Activated T-cell treated with anti-CD3 and anti-CD28 coated beads, Interleukin-2, amount 50 U/mL, for 24 hours (primary cell): ENCODE data around the gene SENP6.
"Not testable (repeated sequence)": the region's sequence is repeated elsewhere in the genome, so short reads cannot be mapped to it uniquely, and the experiment has no call there.

Experiments
- DNase-seq: peaks from one replicate; pipeline ENCODE4 v3.0.0-alpha.2; 2020
- H3K27ac Mint-ChIP-seq: 2 replicates; pipeline ENCODE4 v1.8.0; 2020; ENCODE audit warnings: mild to moderate bottlenecking, mixed read lengths
- H3K27me3 Mint-ChIP-seq: 2 replicates; pipeline ENCODE4 v1.8.0; 2020; ENCODE audit warnings: mixed read lengths
- H3K36me3 Mint-ChIP-seq: 2 replicates; pipeline ENCODE4 v1.8.0; 2020; ENCODE audit warnings: low read depth, mixed read lengths
- H3K4me1 Mint-ChIP-seq: 2 replicates; pipeline ENCODE4 v1.8.0; 2020; ENCODE audit warnings: low read depth, mixed read lengths
- H3K4me3 Mint-ChIP-seq: 2 replicates; pipeline ENCODE4 v1.8.0; 2020; ENCODE audit warnings: mild to moderate bottlenecking, moderate library complexity, mixed read lengths
- H3K9me3 Mint-ChIP-seq: 2 replicates; pipeline ENCODE4 v1.8.0; 2020; ENCODE audit warnings: mixed read lengths

The SENP6 gene

DNA sequence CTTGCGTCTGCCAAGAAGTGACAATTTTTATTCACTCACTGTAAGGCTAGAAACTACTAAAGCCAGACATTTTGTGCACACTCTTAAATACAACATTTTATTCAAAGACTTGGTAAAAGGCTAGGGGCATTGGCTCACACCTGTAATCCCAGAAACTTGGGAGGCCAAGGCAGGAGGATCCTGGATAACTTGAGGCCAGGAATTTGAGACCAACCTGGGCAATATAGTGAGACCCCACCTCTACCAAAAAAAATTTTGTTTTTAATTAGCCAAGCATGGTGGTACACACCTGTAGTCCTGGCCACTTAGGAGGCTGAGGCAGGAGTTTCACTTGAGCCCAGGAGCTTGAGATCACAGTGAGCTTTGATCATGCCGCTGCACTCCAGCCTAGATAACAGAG, 11.3 kb upstream of the SENP6 start:
- no peaks in the 10 kb centered on the region for H3K36me3 Mint-ChIP-seq
- no peaks in the 10 kb centered on the region for H3K27me3 Mint-ChIP-seq
- H3K4me1 Mint-ChIP-seq: no peaks in the 10 kb centered on the region
- DNase-seq: no peak
- H3K27ac Mint-ChIP-seq: no peak overlapping the region
- no peaks in the 10 kb centered on the region for H3K9me3 Mint-ChIP-seq
- no peak overlapping the region for H3K4me3 Mint-ChIP-seq

DNA sequence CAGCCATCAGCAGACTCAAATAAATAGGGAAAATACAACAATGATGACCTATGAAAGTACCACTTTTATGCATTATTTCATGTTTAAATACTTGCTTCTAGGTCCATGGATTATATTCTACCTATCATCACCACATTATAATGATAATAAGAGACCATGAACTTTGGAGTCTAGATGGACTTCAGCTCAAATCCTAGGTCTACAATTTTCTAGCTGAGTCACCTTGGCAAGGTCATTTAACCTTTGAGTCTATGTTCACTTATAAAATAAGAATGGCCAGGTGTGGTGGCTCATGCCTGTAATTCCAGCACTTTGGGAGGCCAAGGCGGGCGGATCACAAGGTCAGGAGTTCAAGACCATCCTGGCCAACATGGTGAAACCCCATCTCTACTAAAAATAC, 5.3 kb upstream of the SENP6 start:
- H3K27ac Mint-ChIP-seq, H3K4me3 Mint-ChIP-seq, H3K9me3 Mint-ChIP-seq, H3K27me3 Mint-ChIP-seq, H3K36me3 Mint-ChIP-seq, DNase-seq: not testable (repeated sequence)
- peaks cover 34% of the 10 kb centered on the region for H3K4me1 Mint-ChIP-seq

DNA sequence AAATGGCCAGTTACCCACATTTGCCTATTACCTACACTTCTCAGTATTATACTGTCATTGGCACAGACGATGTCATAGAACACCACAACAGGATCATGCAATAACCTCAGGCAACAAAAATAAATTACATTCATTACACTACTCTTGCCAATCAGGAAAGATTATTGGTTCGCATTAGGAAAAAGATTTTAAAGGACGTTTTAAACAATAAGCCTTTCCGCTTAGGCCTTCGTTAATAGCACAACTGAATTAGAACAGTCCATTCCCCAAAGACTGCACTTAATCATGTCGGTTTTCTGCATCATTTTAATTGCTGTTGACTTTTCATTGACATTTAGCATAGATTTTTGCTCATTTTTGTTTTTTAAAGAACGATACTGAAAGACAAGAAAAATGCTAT, 912 bp upstream of the SENP6 start:
- peak overlapping the region; percentile 97 for H3K27ac Mint-ChIP-seq
- no peak for DNase-seq
- H3K4me1 Mint-ChIP-seq: peaks cover 56% of the 10 kb centered on the region
- no peaks in the 10 kb centered on the region for H3K27me3 Mint-ChIP-seq
- H3K9me3 Mint-ChIP-seq: no peaks in the 10 kb centered on the region
- peak overlapping the region; percentile 98 for H3K4me3 Mint-ChIP-seq
- peaks cover 35% of the 10 kb centered on the region for H3K36me3 Mint-ChIP-seq

DNA sequence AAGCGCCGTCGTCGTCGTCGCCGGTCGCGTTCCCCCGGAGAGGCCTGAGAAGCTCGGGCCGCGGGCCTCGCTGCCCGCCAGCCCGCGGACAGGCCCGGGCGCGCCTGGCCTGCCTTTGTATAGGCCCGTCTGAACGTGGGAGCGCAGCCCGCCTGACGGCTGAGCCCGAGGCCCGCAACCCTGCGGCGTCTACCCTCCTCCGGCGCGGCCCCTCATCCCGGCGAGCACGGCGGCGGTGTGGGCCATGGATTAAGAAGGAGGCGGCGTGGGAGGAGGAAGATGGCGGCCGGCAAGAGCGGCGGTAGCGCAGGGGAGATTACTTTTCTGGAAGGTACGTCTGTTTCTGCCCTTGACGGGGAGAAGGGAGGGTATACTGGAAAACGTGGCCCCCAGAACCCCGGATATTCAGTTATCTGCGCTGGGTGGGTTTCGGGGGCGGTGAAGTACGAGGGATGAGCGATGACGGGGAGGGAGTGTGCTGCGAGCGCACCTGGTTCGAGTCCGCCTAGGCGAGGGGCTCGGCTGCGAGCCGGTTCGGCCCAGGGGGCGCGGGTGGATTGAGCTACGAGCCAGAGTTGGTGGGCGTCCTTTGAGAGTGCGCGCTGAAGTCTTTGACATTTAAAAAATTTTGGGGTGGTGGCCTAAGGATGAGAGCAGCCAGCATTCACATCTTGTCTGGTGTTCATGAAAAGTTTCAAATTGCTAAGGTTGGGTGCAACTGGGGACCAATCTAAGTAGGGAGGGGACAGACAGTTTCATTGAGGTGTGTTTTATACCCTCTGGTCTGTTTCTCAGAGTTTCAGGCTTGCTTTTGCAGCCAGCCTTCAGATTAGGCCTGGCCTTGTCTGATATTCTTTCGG, 796 bp downstream of the SENP6 start:
- H3K27me3 Mint-ChIP-seq: no peaks in the 10 kb centered on the region
- peak; percentile 83 for DNase-seq
- H3K27ac Mint-ChIP-seq: peak overlapping the region; percentile 98
- peaks cover 41% of the 10 kb centered on the region for H3K36me3 Mint-ChIP-seq
- H3K4me1 Mint-ChIP-seq: peaks cover 69% of the 10 kb centered on the region
- no peaks in the 10 kb centered on the region for H3K9me3 Mint-ChIP-seq
- peak overlapping the region; percentile 98 for H3K4me3 Mint-ChIP-seq

DNA sequence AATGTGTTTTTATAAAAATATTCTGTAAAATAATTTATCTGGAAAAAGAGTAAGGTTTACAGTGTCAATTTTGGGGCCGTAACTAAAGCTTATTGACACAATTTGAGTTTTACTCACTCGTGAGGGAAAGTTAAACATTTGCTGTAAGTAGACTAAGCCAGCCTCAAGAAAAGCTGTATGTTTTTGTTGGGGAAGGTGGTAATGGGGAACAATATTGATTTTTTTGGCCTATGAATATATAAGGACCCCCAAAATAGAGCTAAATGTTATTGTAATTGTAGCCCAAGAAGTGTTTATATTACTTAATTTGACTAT, 1.4 kb downstream of the SENP6 start:
- Mint-ChIP-seq H3K9me3 (no peaks in the 10 kb centered on the region), H3K4me1 (peaks cover 70% of the 10 kb centered on the region), H3K27me3 (no peaks in the 10 kb centered on the region), H3K4me3 (peak overlapping the region; percentile 98), H3K36me3 (peaks cover 41% of the 10 kb centered on the region), H3K27ac (peak overlapping the region; percentile 98)
- no peak for DNase-seq

DNA sequence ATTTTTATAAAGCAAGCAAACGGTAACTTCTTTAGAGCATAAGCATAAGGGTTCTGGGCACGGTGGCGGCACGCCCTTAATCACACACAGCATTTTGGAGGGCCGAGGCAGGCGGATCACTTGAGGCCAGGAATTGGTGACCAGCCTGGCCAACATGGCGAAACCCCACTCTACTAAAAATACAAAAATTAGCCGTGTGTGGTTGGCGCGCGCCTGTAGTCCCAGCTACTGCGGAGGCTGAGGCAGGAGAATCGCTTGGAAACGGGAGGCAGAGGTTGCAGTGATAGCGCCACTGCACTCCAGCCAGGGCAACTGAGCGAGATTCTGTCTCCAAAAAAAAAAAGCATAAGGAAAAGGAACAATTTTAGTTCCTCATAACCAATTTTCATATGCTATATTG, 2.6 kb downstream of the SENP6 start:
- Mint-ChIP-seq H3K27me3 (no peaks in the 10 kb centered on the region), H3K4me3 (peak overlapping the region; percentile 98), H3K9me3 (no peaks in the 10 kb centered on the region), H3K4me1 (peaks cover 71% of the 10 kb centered on the region), H3K36me3 (peaks cover 43% of the 10 kb centered on the region), H3K27ac (peak overlapping the region; percentile 98)
- DNase-seq: no peak

DNA sequence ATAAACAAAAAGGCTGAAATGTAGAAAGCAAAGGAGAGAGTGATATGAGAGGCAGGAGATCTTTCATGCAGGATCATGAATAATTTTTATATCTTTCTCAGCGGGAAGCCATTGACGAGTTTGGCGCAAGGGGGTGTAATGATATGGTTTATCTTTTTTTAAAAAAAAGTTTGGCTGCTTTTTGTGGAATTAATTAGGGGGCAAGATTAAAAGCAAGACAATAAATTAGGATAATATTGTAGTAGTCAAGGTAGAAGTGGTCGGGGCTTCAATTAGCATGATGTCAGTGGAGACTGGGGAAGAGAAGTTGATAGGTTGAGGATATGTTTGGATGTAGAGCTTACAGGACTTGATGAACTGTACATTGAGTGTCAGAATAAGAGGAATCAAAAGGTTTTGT, 4.0 kb downstream of the SENP6 start:
- H3K4me1 Mint-ChIP-seq: peaks cover 74% of the 10 kb centered on the region
- peaks cover 50% of the 10 kb centered on the region for H3K36me3 Mint-ChIP-seq
- H3K9me3 Mint-ChIP-seq: no peaks in the 10 kb centered on the region
- H3K4me3 Mint-ChIP-seq: no peak overlapping the region
- DNase-seq: no peak
- peak overlapping the region; percentile 54 for H3K27ac Mint-ChIP-seq
- H3K27me3 Mint-ChIP-seq: no peaks in the 10 kb centered on the region

DNA sequence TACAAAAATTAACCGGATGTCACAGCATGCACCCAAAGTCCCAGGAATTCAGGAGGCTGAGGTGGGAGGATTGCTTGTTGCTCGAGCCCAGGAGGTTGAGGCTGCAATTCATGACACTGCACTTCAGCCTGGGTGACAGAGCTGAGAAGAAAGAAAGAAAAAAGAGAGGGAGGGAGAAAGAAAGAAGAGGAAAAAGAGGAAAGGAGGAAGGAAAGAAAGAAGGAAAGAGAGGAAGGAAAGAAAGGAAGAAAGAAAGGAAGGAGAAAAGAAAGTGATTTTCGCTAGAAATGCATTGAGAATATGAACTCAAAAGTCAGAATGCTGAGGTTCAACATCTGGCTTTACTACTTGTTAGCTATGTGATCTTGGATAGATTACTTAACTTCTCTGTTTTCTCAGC, 6.6 kb downstream of the SENP6 start:
- Mint-ChIP-seq H3K27me3 (no peaks in the 10 kb centered on the region), H3K4me1 (peaks cover 95% of the 10 kb centered on the region), H3K9me3 (no peaks in the 10 kb centered on the region), H3K4me3 (no peak overlapping the region), H3K27ac (peak overlapping the region; percentile 61), H3K36me3 (peaks cover 40% of the 10 kb centered on the region)
- DNase-seq: no peak

DNA sequence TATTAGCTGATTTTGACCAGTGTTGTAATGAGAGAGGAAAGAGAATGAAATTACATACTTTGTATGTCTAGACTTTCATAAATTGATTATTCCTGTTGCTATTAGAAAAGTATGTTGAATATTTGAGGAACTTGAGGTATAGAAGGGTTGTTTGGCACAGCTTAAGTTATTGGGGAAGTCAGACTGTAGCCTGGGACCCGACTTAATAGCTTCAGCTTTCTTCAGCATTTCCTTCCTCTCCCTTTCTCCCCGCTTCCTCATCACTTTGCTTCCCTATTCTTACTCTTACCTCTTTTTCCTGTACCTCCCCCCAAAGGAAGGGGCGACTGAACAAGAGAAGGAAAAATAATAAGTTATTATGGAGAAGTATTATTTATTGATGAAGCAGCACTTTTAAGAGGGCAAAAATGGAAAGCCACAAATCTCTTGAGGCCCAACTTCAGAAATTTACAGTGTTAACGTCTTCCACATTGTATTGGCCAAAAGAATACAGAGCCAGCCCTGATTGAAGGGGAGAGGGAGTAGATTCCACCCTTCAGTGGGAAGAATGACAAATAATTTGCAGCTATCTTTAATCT, 7.4 kb downstream of the SENP6 start:
- H3K27ac Mint-ChIP-seq: peak overlapping the region; percentile 61
- H3K4me1 Mint-ChIP-seq: peaks cover 95% of the 10 kb centered on the region
- H3K36me3 Mint-ChIP-seq: peaks cover 37% of the 10 kb centered on the region
- no peak for DNase-seq
- H3K9me3 Mint-ChIP-seq: no peaks in the 10 kb centered on the region
- H3K4me3 Mint-ChIP-seq: no peak overlapping the region
- no peaks in the 10 kb centered on the region for H3K27me3 Mint-ChIP-seq

DNA sequence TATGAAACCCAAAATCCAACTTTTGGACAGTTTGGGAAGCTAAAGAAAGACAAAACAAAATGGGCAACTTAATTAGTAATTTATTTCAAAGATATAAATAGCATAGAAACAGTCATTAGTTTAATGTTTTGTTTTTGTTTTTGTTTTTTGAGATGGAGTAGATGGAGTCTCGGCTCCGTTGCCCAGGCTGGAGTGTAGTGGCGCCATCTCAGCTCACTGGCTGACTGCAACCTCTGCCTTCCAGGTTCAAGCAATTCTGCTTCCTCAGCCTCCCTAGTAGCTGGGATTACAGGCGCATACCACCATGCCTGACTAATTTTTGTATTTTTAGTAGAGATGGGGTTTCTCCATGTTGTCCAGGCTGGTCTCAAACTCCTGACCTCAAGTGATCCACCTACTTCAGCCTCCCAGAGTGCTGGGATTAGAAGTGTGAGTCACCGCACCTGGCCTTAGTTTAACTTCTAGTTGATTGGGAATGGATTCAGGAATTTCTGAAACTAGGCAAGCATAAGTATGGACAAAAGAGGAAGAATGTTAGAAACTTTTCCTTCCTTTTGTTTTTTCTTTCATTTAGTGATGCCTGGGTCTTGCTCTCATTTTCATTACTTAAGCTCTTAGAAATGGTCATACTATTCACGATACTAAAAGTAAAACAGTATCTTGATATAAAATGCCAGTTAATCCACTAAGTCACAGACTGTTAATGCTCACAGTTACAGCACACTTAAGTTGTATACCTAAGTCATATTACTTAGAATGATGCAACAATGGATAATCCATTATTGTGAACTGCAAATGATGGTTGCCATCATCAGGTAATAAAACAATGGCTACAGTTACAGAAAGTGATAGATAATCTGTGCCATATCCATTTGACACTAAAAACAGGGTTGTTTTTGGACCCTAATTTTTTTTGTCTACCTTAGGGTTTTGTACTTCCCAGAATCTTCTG, 8.2 kb downstream of the SENP6 start:
- peak overlapping the region; percentile 89 for H3K27ac Mint-ChIP-seq
- no peaks in the 10 kb centered on the region for H3K9me3 Mint-ChIP-seq
- peaks cover 33% of the 10 kb centered on the region for H3K36me3 Mint-ChIP-seq
- no peak for DNase-seq
- H3K4me1 Mint-ChIP-seq: peaks cover 96% of the 10 kb centered on the region
- no peaks in the 10 kb centered on the region for H3K27me3 Mint-ChIP-seq
- no peak overlapping the region for H3K4me3 Mint-ChIP-seq

DNA sequence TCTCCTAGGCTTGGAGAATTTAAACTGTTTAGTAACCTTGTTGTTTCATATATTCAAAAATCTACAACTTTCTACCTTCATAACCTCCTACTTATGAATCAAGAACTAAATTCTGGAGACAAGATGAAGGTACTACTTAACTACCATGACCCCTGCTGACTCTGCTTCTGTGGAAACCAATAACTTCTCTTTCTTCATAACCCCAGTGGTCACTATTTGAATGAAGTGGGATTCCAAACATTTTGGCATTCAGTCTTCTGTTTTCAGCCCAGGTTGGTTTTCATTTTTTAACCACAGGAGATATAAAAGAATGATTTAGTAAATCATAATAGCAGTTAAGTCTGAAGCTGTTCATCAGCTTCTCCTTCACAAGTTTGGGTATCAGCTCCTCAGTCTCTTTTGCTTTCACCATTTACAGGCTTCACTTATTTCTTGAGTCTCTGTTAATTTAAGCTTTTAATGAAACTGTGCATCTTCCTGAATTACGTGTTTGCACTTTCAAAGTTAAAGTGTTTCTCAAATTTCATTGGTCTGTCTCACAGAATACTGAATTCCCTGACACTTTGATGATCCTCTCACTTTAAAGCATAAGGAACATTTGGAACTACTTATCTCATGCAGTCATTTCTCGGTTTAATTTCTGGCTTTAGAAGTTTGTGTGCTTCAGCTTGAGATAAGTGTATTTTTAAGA, 9.5 kb downstream of the SENP6 start:
- Mint-ChIP-seq H3K36me3 (peaks cover 35% of the 10 kb centered on the region), H3K27me3 (no peaks in the 10 kb centered on the region), H3K9me3 (no peaks in the 10 kb centered on the region), H3K27ac (peak overlapping the region; percentile 89), H3K4me1 (peaks cover 95% of the 10 kb centered on the region), H3K4me3 (peak overlapping the region; percentile 46)
- DNase-seq: no peak

DNA sequence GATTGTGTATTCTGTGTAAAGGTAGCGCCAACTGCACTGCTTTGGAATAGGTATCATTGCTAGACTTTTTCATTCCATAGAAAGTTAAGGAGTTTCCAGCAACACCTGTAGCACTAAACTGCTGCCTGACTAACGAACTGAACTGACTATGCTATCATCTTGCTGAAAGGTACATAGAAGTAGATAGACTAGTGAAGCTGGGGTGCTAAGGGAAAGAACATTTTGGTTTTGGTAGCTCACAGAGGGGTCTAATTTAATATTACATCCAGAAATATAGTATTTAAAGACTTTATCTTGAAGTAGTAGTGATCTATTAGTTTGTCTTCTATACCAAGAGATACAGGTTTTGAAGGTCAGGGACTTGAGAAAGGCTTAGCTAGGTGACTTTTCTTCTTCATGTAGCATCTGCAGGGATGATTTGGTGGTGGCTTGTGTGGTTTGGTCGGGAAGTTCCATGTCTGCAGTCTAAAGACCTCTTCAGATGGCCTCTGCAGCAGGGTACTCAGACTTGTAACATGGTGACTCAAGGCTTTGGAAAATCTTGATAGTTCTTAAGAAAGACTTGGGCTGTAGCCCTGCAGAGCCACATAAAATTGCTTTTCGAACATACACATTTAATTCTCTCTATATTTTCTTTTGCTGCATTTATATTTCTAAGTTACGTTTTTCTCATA, 10.2 kb downstream of the SENP6 start:
- peaks cover 33% of the 10 kb centered on the region for H3K36me3 Mint-ChIP-seq
- H3K27me3 Mint-ChIP-seq: no peaks in the 10 kb centered on the region
- peak; percentile 50 for DNase-seq
- peaks cover 91% of the 10 kb centered on the region for H3K4me1 Mint-ChIP-seq
- peak overlapping the region; percentile 46 for H3K4me3 Mint-ChIP-seq
- H3K27ac Mint-ChIP-seq: peak overlapping the region; percentile 89
- no peaks in the 10 kb centered on the region for H3K9me3 Mint-ChIP-seq

DNA sequence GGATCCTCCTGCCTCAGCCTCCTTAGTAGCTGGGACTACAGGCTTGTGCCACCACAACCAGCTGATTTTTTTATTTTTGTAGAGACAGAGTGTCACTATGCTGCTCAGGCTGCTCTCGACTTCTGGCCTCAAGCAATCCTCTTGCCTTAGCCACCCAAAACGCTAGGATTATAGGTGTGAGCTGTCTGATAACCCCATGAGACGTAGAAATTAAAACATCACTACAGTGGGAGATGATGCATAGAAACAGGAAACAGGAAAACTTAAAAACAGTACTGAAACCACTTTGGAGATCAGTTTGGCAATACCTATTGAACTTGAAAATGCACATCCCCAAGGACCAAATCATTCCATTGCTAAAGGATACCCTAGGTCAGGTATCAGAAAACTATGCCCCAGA, 10.8 kb downstream of the SENP6 start:
- peaks cover 33% of the 10 kb centered on the region for H3K36me3 Mint-ChIP-seq
- peaks cover 89% of the 10 kb centered on the region for H3K4me1 Mint-ChIP-seq
- DNase-seq: no peak
- H3K27me3 Mint-ChIP-seq: no peaks in the 10 kb centered on the region
- H3K27ac Mint-ChIP-seq: peak overlapping the region; percentile 89
- H3K4me3 Mint-ChIP-seq: peak overlapping the region; percentile 46
- H3K9me3 Mint-ChIP-seq: no peaks in the 10 kb centered on the region

DNA sequence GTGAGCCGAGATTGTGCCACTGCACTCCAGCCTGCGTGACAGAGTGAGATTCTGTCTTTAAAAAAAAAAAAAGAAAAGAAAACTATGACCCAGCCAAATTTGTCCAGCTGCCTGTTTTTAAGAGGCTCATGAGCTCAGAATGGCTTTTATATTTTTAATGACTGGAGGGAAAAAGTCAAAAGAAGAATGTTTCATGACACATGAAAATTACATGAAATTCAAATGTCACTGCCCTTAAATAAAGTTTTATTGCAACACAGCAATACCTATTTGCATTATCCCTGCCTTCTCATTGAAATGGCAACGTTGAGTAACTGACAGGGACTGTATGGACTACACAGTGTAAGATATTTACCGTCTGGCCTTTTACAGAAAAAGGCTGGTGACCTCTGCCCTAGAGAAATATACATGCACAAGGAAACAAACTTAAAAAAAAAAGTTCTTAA, 11.4 kb downstream of the SENP6 start:
- Mint-ChIP-seq H3K9me3 (no peaks in the 10 kb centered on the region), H3K27me3 (no peaks in the 10 kb centered on the region), H3K27ac (peak overlapping the region; percentile 89), H3K4me1 (peaks cover 89% of the 10 kb centered on the region), H3K4me3 (peak overlapping the region; percentile 46), H3K36me3 (peaks cover 39% of the 10 kb centered on the region)
- no peak for DNase-seq
